ENCODE data around the gene TRAPPC11. TPM values are rescaled to one million over a fixed set of nuclear protein-coding genes. Genes with fewer than 3 reads are reported as not detected.

The TRAPPC11 gene
- total RNA-seq, 2 donors from 2014 or later, result 38.4 to 49.7 TPM

GRCh38 chr4:183688216-183688615, 29.1 kb downstream of the TRAPPC11 start:
- no peak for TF ChIP-seq CTCF (conservative IDR thresholded peaks at IDR 0.05)
- no peaks in the 10 kb centered on the region for H3K27me3 ChIP-seq (ENCODE audit: control insufficient read depth, insufficient read depth, low read length, poor library complexity, severe bottlenecking)
- 77 to 78% methylated on average over 6 of the region's 6 CpGs for WGBS, 2 experiments (ENCODE audit: insufficient coverage in 1 of 2, insufficient read length in 1 of 2)
- H3K9me3 ChIP-seq (ENCODE audit: control insufficient read depth, low read length), result no peaks in the 10 kb centered on the region
- no peaks in the 10 kb centered on the region for H3K4me1 ChIP-seq (ENCODE audit: control insufficient read depth, insufficient read depth, low read length)
- Mint-ChIP-seq H3K4me3 (no peak overlapping the region), H3K4me1 (no peaks in the 10 kb centered on the region), H3K9me3 (no peaks in the 10 kb centered on the region), H3K36me3 (ENCODE audit: low read depth) (peaks cover 52% of the 10 kb centered on the region), H3K27me3 (ENCODE audit: insufficient read depth) (no peaks in the 10 kb centered on the region), H3K27ac (no peak overlapping the region)
- no peak overlapping the region for H3K4me3 ChIP-seq (ENCODE audit: low read length)
- no peak overlapping the region for H3K9ac ChIP-seq (ENCODE audit: extremely low read depth, low read length, poor library complexity, severe bottlenecking)
- DNase-seq, result no peak
- H3K27ac ChIP-seq (ENCODE audit: low read depth, low read length), result no peak overlapping the region
- peaks cover 78% of the 10 kb centered on the region for H3K36me3 ChIP-seq (ENCODE audit: control insufficient read depth, insufficient read depth, low read length)

- Mint-ChIP-seq H3K4me3 (no peak overlapping the region), H3K27me3 (ENCODE audit: insufficient read depth) (no peaks in the 10 kb centered on the region), H3K4me1 (no peaks in the 10 kb centered on the region), H3K36me3 (ENCODE audit: low read depth) (peaks cover 52% of the 10 kb centered on the region), H3K27ac (no peak overlapping the region), H3K9me3 (no peaks in the 10 kb centered on the region)
- TF ChIP-seq CTCF (conservative IDR thresholded peaks at IDR 0.05), result no peak
- no peak overlapping the region for H3K4me3 ChIP-seq (ENCODE audit: low read length)
- no peak overlapping the region for H3K27ac ChIP-seq (ENCODE audit: low read depth, low read length)
- H3K4me1 ChIP-seq (ENCODE audit: control insufficient read depth, insufficient read depth, low read length), result no peaks in the 10 kb centered on the region
- H3K9me3 ChIP-seq (ENCODE audit: control insufficient read depth, low read length), result no peaks in the 10 kb centered on the region
- no peak for DNase-seq
- H3K9ac ChIP-seq (ENCODE audit: extremely low read depth, low read length, poor library complexity, severe bottlenecking), result no peak overlapping the region
- no peaks in the 10 kb centered on the region for H3K27me3 ChIP-seq (ENCODE audit: control insufficient read depth, insufficient read depth, low read length, poor library complexity, severe bottlenecking)
- peaks cover 77% of the 10 kb centered on the region for H3K36me3 ChIP-seq (ENCODE audit: control insufficient read depth, insufficient read depth, low read length)
Measured at GRCh38 chr4:183691006-183691405, 31.9 kb downstream of the TRAPPC11 start.

GRCh38 chr4:183691897-183692296, 32.8 kb downstream of the TRAPPC11 start:
- Histone ChIP-seq H3K4me3 (ENCODE audit: low read length) (no peak overlapping the region), H3K4me1 (ENCODE audit: control insufficient read depth, insufficient read depth, low read length) (no peaks in the 10 kb centered on the region), H3K36me3 (ENCODE audit: control insufficient read depth, insufficient read depth, low read length) (peaks cover 79% of the 10 kb centered on the region), H3K27me3 (ENCODE audit: control insufficient read depth, insufficient read depth, low read length, poor library complexity, severe bottlenecking) (no peaks in the 10 kb centered on the region), H3K9ac (ENCODE audit: extremely low read depth, low read length, poor library complexity, severe bottlenecking) (no peak overlapping the region), H3K9me3 (ENCODE audit: control insufficient read depth, low read length) (no peaks in the 10 kb centered on the region), H3K27ac (ENCODE audit: low read depth, low read length) (no peak overlapping the region)
- no peak overlapping the region for H3K27ac Mint-ChIP-seq
- no peak for DNase-seq
- no peak overlapping the region for H3K4me3 Mint-ChIP-seq
- no peaks in the 10 kb centered on the region for H3K4me1 Mint-ChIP-seq
- peaks cover 54% of the 10 kb centered on the region for H3K36me3 Mint-ChIP-seq (ENCODE audit: low read depth)
- H3K27me3 Mint-ChIP-seq (ENCODE audit: insufficient read depth), result no peaks in the 10 kb centered on the region
- no peak for TF ChIP-seq CTCF (conservative IDR thresholded peaks at IDR 0.05)
- no peaks in the 10 kb centered on the region for H3K9me3 Mint-ChIP-seq
